IMR-90 (cell line): ENCODE measurements around the gene LRRC73. TPM values are rescaled to one million over a fixed set of nuclear protein-coding genes. Genes with fewer than 3 reads are reported as not detected.

Experiments
- ATAC-seq: fragments of 200-7000 bp; cut with Tn5 transposase; 2 replicates; pipeline ENCODE4 v1.9.1; 2020; ENCODE audit warnings: low read depth, mild to moderate bottlenecking, moderate library complexity
- BruUV-seq: library from RNA; stranded (reverse); fragments of 400-500 nt; replicated peaks from 2 replicates; lab custom pipeline; 2021; lab: Mats Ljungman, UMichigan
- CTCF ChIA-PET: fragments of 300-600 bp; formaldehyde crosslinking; extraction: SDS; loops from one replicate; lab custom pipeline; 2021; ENCODE audit warnings: antibody characterized with exemption; lab: Yijun Ruan, JAX
- POLR2A ChIA-PET: fragments of 300-600 bp; sonication (Branson Sonifier 250); formaldehyde crosslinking; loops from one replicate; lab custom pipeline; 2022; ENCODE audit warnings: antibody characterized with exemption; ENCODE audit not compliant: unreplicated experiment; lab: Charles Lee
- DNase-seq: peaks from one replicate; pipeline ENCODE4 v3.0.0; 2013
- H2AFZ ChIP-seq: replicated peaks from 2 replicates; pipeline ENCODE3; 2013; ENCODE audit warnings: low read length, mild to moderate bottlenecking; ENCODE audit not compliant: poor library complexity
- H2AK5ac ChIP-seq: 2 replicates; pipeline ENCODE4 v1.6.1; 2013; ENCODE audit warnings: low read depth, low read length, inconsistent platforms
- H2AK9ac ChIP-seq: replicated peaks from 2 replicates; pipeline ENCODE3; 2013; ENCODE audit warnings: mild to moderate bottlenecking, low read depth, low read length, moderate library complexity; ENCODE audit not compliant: poor library complexity
- H2BK120ac ChIP-seq: 2 replicates; pipeline ENCODE4 v1.6.1; 2013; ENCODE audit warnings: low read depth, low read length, inconsistent platforms
- H2BK15ac ChIP-seq: 3 replicates; pipeline ENCODE4 v1.6.1; 2013; ENCODE audit warnings: low read depth, low read length, inconsistent platforms
- H2BK20ac ChIP-seq: 2 replicates; pipeline ENCODE4 v1.6.1; 2013; ENCODE audit warnings: low read depth, mild to moderate bottlenecking, inconsistent platforms, low read length, moderate library complexity
- H2BK5ac ChIP-seq: 2 replicates; pipeline ENCODE4 v1.6.1; 2013; ENCODE audit warnings: mild to moderate bottlenecking, low read depth, low read length, inconsistent platforms; ENCODE audit not compliant: poor library complexity, severe bottlenecking
- H3K14ac ChIP-seq: replicated peaks from 2 replicates; pipeline ENCODE4 v1.6.1; 2013; ENCODE audit warnings: low read depth, low read length, inconsistent platforms
- H3K18ac ChIP-seq: 2 replicates; pipeline ENCODE4 v1.6.1; 2013; ENCODE audit warnings: low read depth, low read length, control low read depth
- H3K23ac ChIP-seq: 2 replicates; pipeline ENCODE4 v1.6.1; 2013; ENCODE audit warnings: low read depth, low read length, inconsistent platforms
- H3K27ac ChIP-seq: 2 replicates; pipeline ENCODE4 v1.5.1; 2013; ENCODE audit warnings: mild to moderate bottlenecking, control low read depth, low read length; ENCODE audit not compliant: insufficient read depth
- H3K27me3 ChIP-seq: 2 replicates; pipeline ENCODE4 v1.6.1; 2013; ENCODE audit warnings: low read length; ENCODE audit not compliant: control insufficient read depth, insufficient read depth
- H3K36me3 ChIP-seq: 2 replicates; pipeline ENCODE4 v1.6.1; 2013; ENCODE audit warnings: low read length, mixed read lengths; ENCODE audit not compliant: control insufficient read depth, insufficient read depth
- H3K4ac ChIP-seq: 2 replicates; pipeline ENCODE4 v1.6.1; 2013; ENCODE audit warnings: low read depth, low read length, inconsistent platforms
- H3K4me1 ChIP-seq: 2 replicates; pipeline ENCODE4 v1.6.1; 2013; ENCODE audit warnings: low read length, mixed read lengths; ENCODE audit not compliant: control insufficient read depth, insufficient read depth
- H3K4me2 ChIP-seq: 2 replicates; pipeline ENCODE4 v1.6.1; 2013; ENCODE audit warnings: low read depth, mild to moderate bottlenecking, control low read depth, low read length, moderate library complexity
- H3K4me3 ChIP-seq: 2 replicates; pipeline ENCODE4 v1.5.1; 2013; ENCODE audit warnings: low read depth, mild to moderate bottlenecking, control low read depth, low read length, moderate library complexity; ENCODE audit not compliant: insufficient read depth
- H3K56ac ChIP-seq: 2 replicates; pipeline ENCODE4 v1.6.1; 2013; ENCODE audit warnings: low read length, inconsistent platforms; ENCODE audit not compliant: insufficient read depth; ENCODE audit errors: extremely low read depth
- H3K79me1 ChIP-seq, 2 experiments: 2 replicates each; pipeline ENCODE4 v1.6.1; 2013; ENCODE audit warnings: low read length in 2 of 2, inconsistent platforms in 1 of 2, low read depth in 1 of 2
- H3K9ac ChIP-seq: 2 replicates; pipeline ENCODE4 v1.6.1; 2013; ENCODE audit warnings: low read depth, low read length, control low read depth
- H3K9me1 ChIP-seq: 2 replicates; pipeline ENCODE4 v1.6.1; 2013; ENCODE audit warnings: low read length, inconsistent platforms; ENCODE audit not compliant: insufficient read depth
- H3K9me3 ChIP-seq: 2 replicates; pipeline ENCODE4 v1.6.1; 2013; ENCODE audit warnings: low read length; ENCODE audit not compliant: control insufficient read depth, insufficient read depth
- H4K20me1 ChIP-seq: 2 replicates; pipeline ENCODE4 v1.6.1; 2013; ENCODE audit warnings: low read length, inconsistent platforms; ENCODE audit not compliant: insufficient read depth
- H4K5ac ChIP-seq: 2 replicates; pipeline ENCODE4 v1.6.1; 2013; ENCODE audit warnings: mild to moderate bottlenecking, low read depth, low read length, control low read depth
- H4K8ac ChIP-seq, 2 experiments: 2 replicates each; pipeline ENCODE4 v1.6.1; 2013; ENCODE audit warnings: low read depth in 2 of 2, low read length in 2 of 2, control low read depth in 1 of 2, inconsistent platforms in 1 of 2
- H4K91ac ChIP-seq: 2 replicates; pipeline ENCODE4 v1.6.1; 2013; ENCODE audit warnings: low read depth, low read length, inconsistent platforms; ENCODE audit not compliant: insufficient read depth
- BHLHE40 ChIP-seq: fragments of 150-350 bp; IDR thresholded peaks from 2 replicates; pipeline ENCODE4 v1.6.1; 2016; ENCODE audit warnings: mild to moderate bottlenecking, low read depth, low read length
- CHD1 ChIP-seq: IDR thresholded peaks from 2 replicates; pipeline ENCODE4 v1.6.1; 2012; ENCODE audit warnings: low read depth, low read length, improper control_type of control experiment
- FOS ChIP-seq: fragments of 150-350 bp; IDR thresholded peaks from 2 replicates; pipeline ENCODE4 v1.6.1; 2016; ENCODE audit warnings: low read depth, low read length
- MXI1 ChIP-seq: IDR thresholded peaks from 2 replicates; pipeline ENCODE4 v1.6.1; 2012; ENCODE audit warnings: low read depth, mild to moderate bottlenecking, low read length, moderate library complexity, borderline replicate concordance
- WGBS, 2 experiments: methylation state at CpG; one replicate each; pipeline versions ENCODE4 v1.1.5 to v1.1.7; 2013; ENCODE audit warnings: missing lambda C conversion rate in 2 of 2; ENCODE audit not compliant: insufficient read length in 1 of 2; ENCODE audit errors: extremely low coverage in 2 of 2; 5-methylcytosine and 5-hydroxymethylcytosine counted together
- dilution Hi-C: fragments of 300-500 bp; cut with HindIII; formaldehyde crosslinking; loops from one replicate; pipeline ENCODE4 v1.14.3; 2018; ENCODE audit warnings: low sequenced_read_pairs; ENCODE audit not compliant: unreplicated experiment
- in situ Hi-C: fragments of 300-500 bp; cut with MboI; formaldehyde crosslinking; loops from 3 replicates; pipeline ENCODE4 v1.14.3; 2019; ENCODE audit warnings: low sequenced_read_pairs, inconsistent platforms, mixed read lengths
- intact Hi-C: fragments of 100-400 bp; cut with micrococcal nuclease; formaldehyde crosslinking; loops from 2 replicates; pipeline ENCODE4 v1.10.0; 2022
- polyA plus RNA-seq, 3 experiments: library from polyadenylated mRNA; depleted of rRNA; stranded (reverse); fragments of >200 nt; gene quantifications; 2 replicates each; pipeline ENCODE4 v1.2.3, GENCODE V29; 2012; ENCODE audit warnings: low replicate concordance in 1 of 3
- total RNA-seq: library from RNA; depleted of rRNA; stranded (reverse); fragments of >200 nt; gene quantifications from 2 replicates; pipeline ENCODE4 v1.2.3, GENCODE V29; 2012

LRRC73 gene
- total and polyA plus RNA-seq, 2 of the 4 experiments (the other 2 are of a cell fraction), result under 0.01 to 0.31 TPM

DNA sequence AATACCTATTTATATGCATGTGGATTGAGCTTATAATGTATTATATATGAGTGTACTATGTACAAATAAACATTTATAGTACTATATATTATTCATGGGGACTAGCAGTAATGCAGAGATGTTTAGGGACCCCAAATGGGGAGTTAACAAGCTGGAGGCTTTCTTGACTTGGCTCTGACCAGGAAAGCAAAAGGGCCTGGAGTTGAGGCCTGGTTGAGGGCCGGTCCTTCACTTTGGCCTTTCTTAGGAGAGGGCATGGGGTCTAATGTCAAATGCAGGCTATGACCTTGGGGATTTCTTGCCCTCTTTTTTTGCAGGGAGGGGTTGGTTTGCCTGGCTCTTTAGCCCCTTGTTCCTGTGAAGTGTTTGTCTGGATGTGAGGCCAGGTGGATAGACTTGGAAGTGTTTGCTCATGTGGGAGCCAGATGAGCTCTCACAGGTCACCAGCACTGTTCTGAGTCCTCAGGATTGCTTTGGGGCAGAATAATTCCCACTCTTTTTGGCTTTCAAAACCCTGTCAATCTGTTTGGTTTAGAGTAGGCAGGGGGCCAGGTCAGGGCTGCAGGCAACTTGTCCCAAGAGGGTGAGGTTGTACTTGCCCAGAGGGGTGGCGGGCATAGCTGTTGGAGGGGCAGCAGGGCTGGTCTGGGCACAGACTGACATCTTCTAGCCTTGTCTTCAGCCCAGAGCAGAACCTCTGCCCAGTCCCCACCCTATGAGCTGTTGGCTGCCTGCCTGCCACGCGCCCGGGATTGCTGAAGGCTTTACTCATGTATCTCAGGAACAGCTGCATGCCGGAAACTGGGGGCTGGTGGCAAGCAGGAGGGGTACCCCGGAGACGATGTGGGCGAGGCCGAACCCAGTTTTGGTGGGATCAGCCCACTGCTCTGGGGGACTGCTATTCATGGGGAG is 18.1 kb downstream of the LRRC73 start:
- CTCF ChIA-PET, result interaction anchor here (1.5 kb wide), 1 partner anchor 15 kb away, joined by 6 read pairs; no protein-coding TSS in a partner anchor

More for the DNA sequence above, 18.1 kb downstream of the LRRC73 start:
- H2AK9ac ChIP-seq, result peak overlapping the region; percentile 97
- H3K14ac ChIP-seq, result peak overlapping the region; percentile 83
- H3K18ac ChIP-seq, result peak overlapping the region; percentile 46
- peak overlapping the region; percentile 76 for H3K27ac ChIP-seq
- peak overlapping the region; percentile 27 for H4K5ac ChIP-seq
- H3K36me3 ChIP-seq, result no peaks in the 10 kb centered on the region; the same call in 1 of the 2 replicates
- 0 out of 2 replicates have a peak, but pooled peaks have one; percentile 24 for TF ChIP-seq BHLHE40
- TF ChIP-seq CHD1, result no peak
- 0 out of 2 replicates have a peak, but pooled peaks have one; percentile 27 for TF ChIP-seq FOS
- peak; percentile 87 for TF ChIP-seq MXI1
- peaks cover 42% of the 10 kb centered on the region for H3K4me1 ChIP-seq
- H4K91ac ChIP-seq, result peak overlapping the region; percentile 88
- peaks cover 27 to 83% of the 10 kb centered on the region in 2 experiments for H3K79me1 ChIP-seq
- BruUV-seq, result no TSS peak
- peak overlapping the region; percentile 81 for H2BK120ac ChIP-seq
- peak overlapping the region; percentile 83 for H3K4me2 ChIP-seq
- POLR2A ChIA-PET, result interaction anchor here (0.5 to 1.0 kb wide), 2 partner anchors 10 to 14 kb away, joined by 3 to 11 read pairs; no protein-coding TSS in a partner anchor
- peak overlapping the region; percentile 14; the same call in 1 of the 2 replicates for H3K23ac ChIP-seq
- peak overlapping the region; percentile 80 for H2BK20ac ChIP-seq
- peak overlapping the region; percentile 85 for H3K4ac ChIP-seq
- in situ Hi-C loops (loop anchor here (5.0 to 10.0 kb wide), 2 partner anchors 47 to 235 kb away; no protein-coding TSS in a partner anchor), dilution Hi-C loops (no loop called here), intact Hi-C loops (loop anchor here (1.0 kb wide), 1 partner anchor 15 kb away; the partner anchor contains the start of gene TJAP1)
- peak overlapping the region; percentile 10; the same call in 2 of the 3 replicates for H2BK15ac ChIP-seq
- peak overlapping the region; percentile 76 for H2AFZ ChIP-seq
- no peak overlapping the region for H3K4me3 ChIP-seq
- peak overlapping the region; percentile 92 for H2AK5ac ChIP-seq
- ATAC-seq, result peak; percentile 79
- peak overlapping the region; percentile 8; the same call in 1 of the 2 replicates for H3K9ac ChIP-seq
- DNase-seq, result peak; percentile 77
- peaks cover 28% of the 10 kb centered on the region; the same call in 1 of the 2 replicates for H4K20me1 ChIP-seq
- peaks cover 52% of the 10 kb centered on the region for H3K9me1 ChIP-seq
- 0% methylated on average over 4 of the region's 10 CpGs; no CpG with 5 or more reads in 1 of the 2 experiments for WGBS, 2 experiments
- H2BK5ac ChIP-seq, result peak overlapping the region; percentile 89
- no peak overlapping the region for H3K56ac ChIP-seq
- no peaks in the 10 kb centered on the region for H3K27me3 ChIP-seq
- H4K8ac ChIP-seq, result peak overlapping the region; percentile 44 to 65; a peak in 3 of 4 replicates
- H3K9me3 ChIP-seq, result no peaks in the 10 kb centered on the region
